CD4-positive, alpha-beta T cell treated with Interferon alpha-2 for 1 hour (primary cell): ENCODE data around the gene WFDC12.

Experiments
- DNase-seq, 2 donors: peaks; one replicate each; pipeline ENCODE4 v3.0.0-alpha.2; 2020 to 2022

The WFDC12 gene

DNA sequence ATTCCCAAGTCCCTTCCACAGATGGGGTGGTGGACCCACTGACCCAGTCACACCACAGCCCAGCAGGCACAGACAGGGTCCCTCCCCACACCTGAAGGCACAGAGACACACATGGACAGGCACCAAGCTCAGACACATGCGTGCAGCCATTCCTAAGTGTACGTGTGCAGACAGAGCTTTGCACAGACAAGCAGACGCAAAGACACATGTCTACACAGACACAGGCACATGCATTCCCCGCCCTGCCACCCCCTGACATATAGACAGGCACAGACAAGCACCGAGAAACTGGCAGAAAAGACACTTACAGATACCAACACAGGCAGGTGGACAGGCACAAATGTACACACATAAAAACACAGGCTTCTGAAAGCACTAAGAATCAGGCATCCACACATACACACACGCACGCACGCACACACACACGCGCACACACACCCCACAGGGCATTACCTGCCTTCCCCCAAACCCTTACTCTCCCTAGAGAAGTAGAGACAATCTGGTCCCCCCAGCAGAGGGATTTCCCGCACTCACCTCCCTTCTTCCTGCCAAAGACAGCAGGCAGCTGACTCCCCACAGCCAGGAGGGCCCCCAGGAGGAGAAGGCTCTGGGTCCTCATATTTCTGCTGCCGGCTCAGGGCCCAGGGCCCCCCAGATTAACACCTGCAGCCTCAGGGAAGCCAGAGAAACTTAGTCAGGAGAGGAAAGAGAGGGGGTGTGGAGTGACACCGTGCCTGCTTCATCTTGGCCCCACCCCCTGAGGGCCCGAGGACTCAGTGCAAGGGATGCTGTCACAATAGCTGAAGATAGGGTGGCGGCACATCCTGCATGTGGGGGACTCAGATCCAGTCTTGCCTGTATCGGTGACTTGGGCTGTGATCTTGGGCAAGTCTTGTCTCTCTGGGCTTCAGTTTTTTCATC lies 9.5 kb downstream of the WFDC12 start, which contains the start of gene WFDC5:
WFDC5 (minus strand) TSS at position 710 of the 921 bp plus-strand sequence; CDS start at position 619, 91 bp downstream.
- DNase-seq = no peak

- DNase-seq = no peak
Observed at GRCh38 chr20:45113865-45114264, 10.4 kb downstream of the WFDC12 start.

DNA sequence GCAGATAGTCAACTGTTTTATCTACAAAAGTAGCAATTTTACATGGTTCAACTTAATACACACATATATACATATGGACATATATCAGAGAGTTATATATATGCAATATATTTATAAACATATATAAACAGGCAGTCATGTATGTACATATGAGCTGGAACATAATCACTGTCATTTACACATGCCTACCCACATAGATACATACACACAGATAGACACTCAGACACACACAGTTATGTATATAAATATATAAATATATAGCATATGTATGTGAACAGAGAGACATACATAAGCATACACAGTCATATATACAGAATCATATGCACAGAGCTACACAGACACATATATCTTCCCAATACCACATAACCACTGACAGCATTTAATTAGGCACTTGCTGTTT lies 11.5 kb downstream of the WFDC12 start:
- no peak for DNase-seq

DNA sequence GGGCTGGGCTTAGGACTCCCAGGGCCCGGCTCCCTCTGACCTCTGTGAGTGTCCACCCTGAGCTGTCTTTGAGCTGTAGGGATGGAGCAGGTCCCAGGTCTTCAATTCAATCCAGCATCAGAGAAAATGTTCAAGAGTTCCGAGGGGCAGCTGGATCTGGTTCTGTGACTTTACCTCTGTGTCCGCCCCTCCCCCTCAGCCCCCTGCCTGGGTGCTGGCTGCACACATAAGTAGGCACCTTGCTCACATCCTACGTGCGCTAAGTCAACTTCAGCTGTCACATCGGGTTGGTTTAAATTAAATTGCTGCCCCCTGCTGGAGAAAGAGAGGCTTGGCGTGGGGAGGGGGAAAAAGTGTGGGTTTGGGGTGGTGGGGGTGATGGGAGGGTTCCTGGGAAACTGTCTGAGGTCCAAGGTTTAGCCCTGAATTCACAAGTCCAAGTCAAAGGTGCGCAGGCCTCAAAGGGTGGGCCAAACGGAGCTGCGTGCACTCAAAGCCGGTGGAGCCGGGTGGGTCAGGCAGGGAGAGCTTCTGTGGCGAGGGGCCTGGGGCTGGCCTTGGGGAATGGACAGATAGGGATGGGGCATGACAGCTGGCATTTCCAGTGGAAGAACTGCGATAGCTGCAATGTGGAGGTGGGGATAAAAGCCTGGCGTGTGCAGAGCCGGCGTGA lies 12.3 kb downstream of the WFDC12 start:
- peak in 1 of 2 donors; percentile 29 for DNase-seq

- DNase-seq = no peak
Observed at GRCh38 chr20:45111285-45111684, 13.0 kb downstream of the WFDC12 start.

GRCh38 chr20:45110301-45110700 lies 14.0 kb downstream of the WFDC12 start:
- no peak for DNase-seq

- no peak for DNase-seq
Observed at GRCh38 chr20:45109634-45110033, 14.6 kb downstream of the WFDC12 start.

- no peak for DNase-seq
Observed at GRCh38 chr20:45105317-45105716, 18.9 kb downstream of the WFDC12 start.

DNA sequence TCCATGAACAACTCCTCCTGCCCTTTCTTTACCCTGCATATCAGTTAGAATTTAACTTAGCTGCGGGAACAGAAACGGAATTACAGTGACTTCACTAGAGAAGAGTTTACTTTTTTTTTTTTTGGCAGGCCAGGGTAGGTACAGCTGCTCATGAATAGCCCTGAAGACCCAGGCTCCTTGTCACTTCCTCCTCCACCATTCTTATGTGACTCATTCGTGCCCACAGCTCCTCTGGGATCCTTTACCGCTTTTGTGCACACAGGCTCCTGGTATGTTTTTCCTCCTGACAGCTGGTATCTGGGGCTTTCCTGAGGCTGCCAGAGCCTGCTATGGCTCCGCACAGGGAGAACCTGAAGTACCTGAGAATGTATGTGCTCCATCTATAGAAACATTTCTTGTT lies 19.5 kb downstream of the WFDC12 start:
- DNase-seq = no peak

DNA sequence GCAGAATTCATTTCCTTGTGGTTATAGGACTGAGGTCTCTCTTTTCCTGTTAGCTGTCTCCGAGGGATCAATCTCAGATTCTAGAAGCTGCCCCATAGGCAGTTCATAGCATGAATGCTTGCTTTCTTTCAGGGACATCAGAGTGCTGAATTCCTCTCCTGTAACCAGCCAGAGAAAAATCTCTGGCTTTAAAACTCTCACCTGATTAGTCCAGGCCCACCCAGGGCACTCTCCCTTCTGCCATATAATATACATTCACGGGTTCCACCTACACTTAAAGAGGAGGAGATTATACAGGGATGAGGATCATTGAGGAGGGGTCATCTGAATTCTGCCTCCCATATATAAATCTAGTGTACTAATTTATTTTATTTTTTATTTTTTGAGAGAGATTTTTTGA lies 21.2 kb downstream of the WFDC12 start:
- DNase-seq = no peak

- DNase-seq = no peak
Observed at GRCh38 chr20:45101333-45101850, 22.9 kb downstream of the WFDC12 start.

GRCh38 chr20:45100563-45101245 lies 23.6 kb downstream of the WFDC12 start, which contains the start of gene KCNS1:
Gene KCNS1 (minus strand): TSS chr20:45101127. CDS start chr20:45099236, 1,891 bp downstream.
- DNase-seq = no peak

DNA sequence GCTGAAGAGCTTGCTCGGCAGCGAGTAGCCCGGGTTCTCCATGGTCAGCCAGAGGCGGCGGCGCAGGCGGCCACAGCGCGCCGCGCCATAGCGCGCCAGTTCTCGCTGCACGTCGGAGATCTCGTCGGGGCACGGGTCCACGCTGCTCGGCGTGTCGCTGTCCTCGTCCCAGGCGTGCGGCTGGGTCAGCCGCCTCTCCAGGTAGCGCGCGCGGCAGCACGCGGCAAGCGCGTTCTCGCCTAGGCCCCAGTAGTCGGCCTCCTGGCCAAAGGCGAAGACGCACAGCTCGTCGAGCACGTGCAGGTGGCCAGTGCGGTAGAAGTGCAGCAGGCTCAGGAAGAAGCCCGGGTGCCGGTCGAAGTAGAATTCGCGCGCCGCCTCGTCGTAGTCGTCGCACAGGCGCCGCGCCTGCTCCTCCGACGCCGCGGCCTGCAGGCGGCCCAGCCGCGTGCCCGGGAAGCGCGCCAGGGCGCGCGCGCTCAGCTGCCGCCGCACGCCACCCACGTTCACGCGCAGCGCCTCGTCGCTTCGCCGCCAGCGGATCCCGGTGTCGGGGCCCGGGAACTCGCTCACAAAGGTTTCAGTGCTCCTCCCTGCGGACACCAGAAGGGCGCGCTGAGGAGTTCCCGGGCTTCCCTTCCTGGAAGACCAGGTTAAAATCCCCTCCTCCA lies 26.0 kb downstream of the WFDC12 start:
- no peak for DNase-seq

DNA sequence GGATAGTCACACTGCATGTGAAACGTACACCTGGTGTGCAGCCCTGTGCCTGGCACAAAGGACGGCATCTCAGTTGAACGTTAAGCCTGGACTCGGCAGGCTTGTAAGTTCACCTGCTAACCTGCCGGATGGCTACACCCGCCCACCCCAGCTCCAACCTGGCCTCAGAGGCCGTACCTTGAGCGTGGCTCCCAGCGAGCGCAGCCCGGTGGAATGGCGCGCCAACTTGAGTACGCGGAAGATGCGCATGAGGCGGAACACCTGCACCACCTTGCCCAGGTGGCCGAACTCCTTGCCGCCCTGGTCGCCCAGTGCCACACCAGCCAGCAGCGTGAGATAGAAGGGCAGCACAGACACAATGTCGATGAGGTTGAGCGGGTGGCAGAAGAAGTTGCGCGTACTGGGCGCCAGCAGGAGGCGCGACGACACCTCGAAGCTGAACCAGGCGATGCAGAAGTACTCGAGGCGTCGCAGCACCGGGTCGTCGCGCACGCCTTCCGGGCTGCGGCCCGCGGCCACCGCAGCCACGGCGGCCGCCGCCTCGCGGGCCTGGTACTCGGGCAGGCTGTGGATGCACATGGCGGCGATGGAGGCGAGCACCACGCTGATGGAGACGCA lies 26.7 kb downstream of the WFDC12 start:
- peak; percentile 32 to 50 for DNase-seq

DNA sequence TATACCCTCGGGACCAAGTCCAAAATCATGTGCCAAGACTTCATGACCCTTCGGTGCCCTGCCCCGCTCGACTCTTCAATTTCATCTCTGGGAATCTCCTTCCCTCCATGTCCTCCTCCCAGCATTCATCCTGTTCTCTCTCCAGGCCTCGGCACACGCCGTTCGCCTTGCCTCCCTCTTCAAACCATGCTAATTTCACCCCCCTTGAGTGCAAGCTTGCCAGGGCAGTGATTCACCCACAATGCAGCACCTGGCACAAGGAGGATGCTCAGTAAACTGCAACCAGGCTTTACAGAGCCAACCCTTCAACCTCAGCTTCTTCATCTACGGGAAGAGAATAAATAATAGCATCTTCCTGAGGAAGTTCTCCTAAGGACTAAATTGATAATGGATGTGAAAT lies 27.5 kb downstream of the WFDC12 start:
- DNase-seq = no peak

GRCh38 chr20:45095805-45096238 lies 28.4 kb downstream of the WFDC12 start:
- peak; percentile 56 to 75 for DNase-seq

DNA sequence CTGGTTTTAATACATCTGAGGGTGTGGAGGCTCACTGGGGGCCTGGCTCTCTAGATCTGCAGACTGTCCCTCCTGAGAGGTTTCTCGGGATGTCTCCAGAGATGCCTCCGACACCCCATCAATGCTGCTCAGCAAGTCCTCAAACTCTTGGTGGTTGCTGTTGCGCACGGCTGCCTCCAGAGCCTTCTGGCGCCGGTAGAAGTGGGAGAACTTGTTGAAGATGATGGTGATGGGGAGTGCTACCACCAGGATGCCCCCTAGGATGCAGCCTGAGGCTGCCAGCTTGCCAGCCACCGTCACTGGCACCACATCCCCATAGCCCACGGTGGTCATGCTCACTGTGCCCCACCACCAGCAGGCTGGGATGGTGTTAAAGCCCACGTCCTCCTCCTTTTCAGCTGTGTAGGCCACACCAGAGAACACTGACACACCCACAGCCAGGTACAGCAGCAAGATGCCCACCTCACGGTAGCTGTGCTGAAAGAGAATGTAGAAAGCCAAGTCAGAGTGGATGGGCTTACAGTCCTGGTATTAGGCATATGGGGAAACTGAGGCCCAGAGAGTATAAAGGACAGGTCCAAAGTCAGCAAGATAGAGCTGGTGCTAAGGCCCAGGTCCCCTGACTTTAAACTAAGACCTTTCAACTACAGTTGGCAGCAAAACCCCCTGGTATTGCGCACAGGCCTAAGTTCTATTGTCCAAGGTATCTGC lies 29.2 kb downstream of the WFDC12 start:
- no peak for DNase-seq

DNA sequence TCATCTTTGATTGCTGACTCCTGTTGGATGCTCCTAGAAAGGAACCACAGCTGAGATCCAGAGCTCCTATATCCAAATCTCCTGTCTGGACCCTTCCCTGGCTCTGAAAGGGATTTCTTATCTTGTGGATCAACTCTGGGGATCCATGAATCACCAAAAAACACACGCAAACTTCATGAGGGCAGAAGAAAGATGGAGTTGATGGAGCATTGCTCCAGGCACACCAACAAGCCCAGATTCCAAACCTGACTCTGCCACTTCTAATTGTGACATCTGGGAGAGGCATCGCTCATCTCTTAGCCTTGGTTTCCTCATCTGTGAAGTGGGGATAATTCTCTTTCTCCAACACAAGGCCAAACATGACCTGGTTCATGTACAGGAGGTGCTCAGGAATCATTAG lies 30.1 kb downstream of the WFDC12 start:
- no peak for DNase-seq

DNA sequence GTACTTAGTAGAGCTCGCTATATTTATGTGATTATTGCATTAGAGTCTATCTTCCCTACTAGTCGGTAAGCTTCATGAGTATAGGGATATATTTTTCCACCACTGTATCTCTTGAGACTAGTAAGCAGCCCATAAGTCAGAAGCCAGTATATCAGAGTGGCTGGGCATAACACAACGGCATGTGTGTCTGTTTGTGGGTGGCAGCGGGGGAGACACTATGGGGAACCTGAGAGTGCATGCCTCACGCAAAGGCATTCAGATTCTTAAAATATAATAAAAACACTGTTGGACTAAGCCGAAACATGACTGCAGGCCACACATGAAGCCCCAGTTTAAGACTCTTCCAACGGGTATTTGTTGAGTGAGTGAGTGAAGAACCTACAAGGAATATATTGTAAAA lies 31.4 kb downstream of the WFDC12 start:
- no peak for DNase-seq

- no peak for DNase-seq
Observed at GRCh38 chr20:45091366-45091765, 32.9 kb downstream of the WFDC12 start.

- DNase-seq = no peak
Observed at GRCh38 chr20:45090481-45090880, 33.8 kb downstream of the WFDC12 start.
